ENCODE data around the gene ZNF594.
"Not testable (repeated sequence)": the region's sequence is repeated elsewhere in the genome, so short reads cannot be mapped to it uniquely, and the experiment has no call there.

The ZNF594 gene

DNA sequence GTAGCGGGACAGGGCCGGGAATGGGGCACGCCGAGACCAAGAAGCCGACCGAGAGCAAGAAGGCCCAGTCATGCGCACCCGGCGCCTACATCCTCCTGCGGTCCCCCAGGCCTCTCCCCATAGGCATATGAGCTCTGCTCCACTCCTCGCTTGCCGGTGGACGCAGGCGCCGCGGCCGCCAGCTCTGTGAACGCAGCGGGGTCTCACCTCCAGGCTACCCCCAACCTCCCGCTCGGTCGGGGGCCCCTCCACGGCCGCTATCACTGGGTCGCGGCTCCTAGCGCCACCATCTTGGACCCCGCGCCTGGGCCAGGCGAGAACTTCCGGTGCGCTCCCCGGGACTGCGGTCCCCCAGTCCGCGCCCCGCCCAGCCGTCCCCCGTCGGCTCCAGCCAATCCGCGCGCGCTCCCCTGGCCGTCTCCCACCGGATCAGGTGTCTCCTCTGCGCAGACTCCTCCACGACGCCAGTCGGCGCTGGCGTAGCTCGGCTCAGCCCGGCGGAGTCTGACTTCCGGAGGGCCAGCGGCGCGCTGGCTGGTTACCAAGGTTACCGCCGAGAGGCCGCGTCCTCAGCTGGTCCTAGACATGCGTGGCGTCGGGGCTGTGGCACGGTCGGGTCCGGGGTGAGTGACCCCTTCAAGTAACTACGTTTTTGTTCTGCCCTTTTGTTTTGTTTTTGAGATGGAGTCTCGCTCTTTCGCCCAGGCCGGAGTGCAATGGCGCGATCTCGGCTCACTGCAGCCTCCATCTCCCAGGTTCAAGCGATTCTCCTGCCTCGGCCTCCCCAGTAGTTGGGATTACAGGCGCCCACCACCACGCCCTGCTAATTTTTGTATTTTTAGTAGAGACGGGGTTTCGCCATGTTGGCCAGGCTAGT lies at the start of gene ZNF594:
Gene ZNF594 (minus strand): TSS at position 328 of the 877 bp plus-strand sequence. CDS start 7,612 bp downstream, outside the sequence.
- DNase-seq (ENCODE audit: low read depth) = peak; percentile 86
- peak within 1 kb of the TSS; percentile 81 for H3K4me3 ChIP-seq (ENCODE audit: low read depth, low read length)

- DNase-seq (ENCODE audit: low read depth); H3K4me3 ChIP-seq (ENCODE audit: low read depth, low read length): not testable (repeated sequence)
Measured at GRCh38 chr17:5239769-5240168, 48.1 kb upstream of the ZNF594 start.

DNA sequence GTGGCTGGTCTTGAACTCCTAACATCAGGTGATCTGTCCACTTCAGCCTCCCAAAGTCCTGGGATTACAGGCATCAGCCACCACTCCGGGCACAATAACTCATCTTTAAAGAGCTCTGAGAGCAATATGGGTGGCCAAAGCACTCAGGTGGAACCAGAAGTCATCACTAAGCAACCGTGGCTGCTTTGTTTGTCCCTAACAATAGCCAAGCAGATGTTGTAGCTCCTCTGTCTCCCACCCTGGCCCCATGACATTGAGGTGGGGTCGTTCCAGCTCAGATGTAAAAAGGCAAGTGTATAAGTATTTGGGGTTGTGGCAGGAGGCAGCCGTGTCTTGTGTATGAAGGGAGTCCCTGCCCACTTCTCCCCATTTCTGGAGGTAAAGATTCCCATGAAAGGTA lies 46.7 kb upstream of the ZNF594 start:
- DNase-seq (ENCODE audit: low read depth) = no peak

DNA sequence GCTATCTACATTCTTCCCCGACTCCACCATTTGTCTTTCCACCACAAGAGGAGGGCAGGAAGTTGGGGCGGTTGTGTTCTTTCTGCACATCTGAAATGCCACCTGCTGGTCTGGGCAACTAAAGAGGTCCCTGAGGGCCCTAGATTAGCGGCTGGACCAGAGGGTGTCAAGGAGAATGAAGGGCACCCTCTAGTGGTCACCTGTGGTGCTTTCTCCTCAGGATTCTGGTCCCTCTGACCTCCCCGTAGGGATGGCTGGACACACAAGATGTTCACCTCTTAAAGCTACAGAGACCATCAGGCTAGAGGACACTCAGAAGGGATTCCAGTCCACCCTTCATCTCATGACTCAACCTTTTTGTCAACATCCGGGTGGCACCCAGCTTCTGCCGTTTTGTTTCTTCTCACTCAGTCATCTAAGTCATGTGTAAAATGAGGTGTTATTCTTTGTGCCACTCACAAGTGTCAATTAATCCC lies 45.9 kb upstream of the ZNF594 start:
- peak; percentile 5 for DNase-seq (ENCODE audit: low read depth)

More for the DNA sequence above, 46.7 kb upstream of the ZNF594 start:
- H3K4me3 ChIP-seq (ENCODE audit: low read depth, low read length) = no peak overlapping the region

GRCh38 chr17:5236938-5237540 lies 45.4 kb upstream of the ZNF594 start:
- no peak overlapping the region for H3K4me3 ChIP-seq (ENCODE audit: low read depth, low read length)
- DNase-seq (ENCODE audit: low read depth) = no peak

More for the DNA sequence above, 45.9 kb upstream of the ZNF594 start:
- H3K4me3 ChIP-seq (ENCODE audit: low read depth, low read length) = no peak overlapping the region

DNA sequence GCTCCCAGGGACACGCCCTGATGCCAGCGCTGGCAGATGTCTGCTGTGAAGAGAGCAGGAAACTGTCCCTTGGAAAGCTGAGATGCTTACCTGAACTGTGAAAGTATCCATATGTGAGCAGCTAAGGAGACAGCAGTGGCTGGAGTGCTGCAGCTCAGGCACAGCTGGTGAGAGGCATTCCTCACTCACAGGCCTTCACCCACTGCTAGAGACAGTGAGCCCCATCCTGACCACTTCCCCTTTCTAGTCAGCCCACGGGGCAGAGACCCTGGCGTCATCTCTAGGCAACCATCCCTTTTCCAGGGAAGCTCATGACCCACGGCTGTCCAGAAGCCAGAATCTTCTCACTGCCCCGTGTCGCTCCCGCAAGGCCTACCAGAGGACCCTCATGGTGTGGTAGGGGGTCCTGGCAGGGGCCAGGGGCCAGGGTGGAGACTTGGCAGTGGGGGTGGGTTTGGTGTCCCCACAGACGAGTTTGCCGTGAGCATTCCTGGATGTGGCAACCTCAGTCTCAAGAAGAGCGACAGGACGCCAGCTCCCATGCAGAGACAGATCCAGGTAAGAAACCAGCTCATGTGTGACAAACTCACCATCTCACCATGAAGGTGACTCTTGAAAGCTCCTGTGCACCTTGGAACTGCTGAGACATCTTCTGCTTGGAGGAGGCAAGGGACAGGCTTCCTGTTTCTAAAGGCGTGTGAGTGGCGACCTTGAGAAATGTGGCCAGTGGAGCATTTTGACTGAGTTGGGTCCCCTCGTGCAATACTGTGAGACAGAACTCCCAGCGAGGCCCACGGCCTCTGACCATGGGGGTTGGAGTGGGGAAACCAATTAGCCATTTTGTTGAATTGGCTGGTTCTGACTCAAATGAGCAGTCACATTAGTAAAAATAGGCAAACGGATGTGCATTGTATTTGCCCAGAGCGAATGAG lies 43.2 kb upstream of the ZNF594 start, which contains the start of gene SCIMP:
Gene SCIMP (minus strand): TSS at position 216 of the 932 bp plus-strand sequence. CDS start 105 bp downstream, at position 111.
- no peak for DNase-seq (ENCODE audit: low read depth)
- H3K4me3 ChIP-seq (ENCODE audit: low read depth, low read length) = no peak within 1 kb of the TSS

DNA sequence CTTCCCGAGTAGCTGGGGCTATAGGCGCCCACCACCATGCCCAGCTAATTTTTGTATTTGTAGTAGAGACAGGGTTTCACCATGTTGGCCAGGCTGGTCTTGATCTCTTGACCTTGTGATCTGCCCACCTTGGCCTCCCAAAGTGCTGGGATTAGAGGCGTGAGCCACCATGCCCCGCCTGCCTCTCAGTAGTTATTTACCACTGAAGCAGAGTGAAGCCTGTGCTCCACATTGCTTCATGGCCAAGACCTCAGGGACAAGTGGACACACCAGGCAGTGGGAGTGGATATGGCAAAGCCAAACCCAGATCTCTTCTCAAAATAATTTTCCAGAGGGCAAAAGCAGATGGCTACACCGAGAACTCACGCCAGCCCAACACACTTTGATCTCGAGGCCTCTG lies 41.8 kb upstream of the ZNF594 start:
- not testable (repeated sequence) for H3K4me3 ChIP-seq (ENCODE audit: low read depth, low read length); DNase-seq (ENCODE audit: low read depth)

- no peak for DNase-seq (ENCODE audit: low read depth)
- H3K4me3 ChIP-seq (ENCODE audit: low read depth, low read length) = no peak overlapping the region
Measured at GRCh38 chr17:5226940-5227878, 35.5 kb upstream of the ZNF594 start.

- DNase-seq (ENCODE audit: low read depth) = no peak
- H3K4me3 ChIP-seq (ENCODE audit: low read depth, low read length) = no peak overlapping the region
Measured at GRCh38 chr17:5225668-5226457, 34.2 kb upstream of the ZNF594 start.

- DNase-seq (ENCODE audit: low read depth); H3K4me3 ChIP-seq (ENCODE audit: low read depth, low read length): not testable (repeated sequence)
Measured at GRCh38 chr17:5221912-5222311, 30.2 kb upstream of the ZNF594 start.

DNA sequence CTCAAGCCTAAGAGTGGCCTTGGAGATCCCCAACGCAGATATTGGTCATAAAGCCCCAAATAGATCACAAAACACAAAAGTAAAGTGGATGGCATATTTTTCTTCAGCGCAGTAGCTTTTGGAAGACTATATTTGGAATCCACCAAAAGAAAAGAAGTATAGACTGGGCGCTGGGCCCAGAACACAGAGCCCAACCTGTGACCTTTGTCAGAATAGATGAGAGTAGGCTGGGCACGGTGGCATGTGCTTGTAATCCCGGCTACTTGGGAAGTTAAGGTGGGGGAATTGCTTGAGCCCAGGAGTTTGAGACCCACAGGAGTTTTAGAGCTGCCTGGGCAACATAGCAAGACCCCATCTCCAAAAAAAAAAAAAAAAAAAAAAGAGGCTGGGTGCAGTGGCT lies 28.4 kb upstream of the ZNF594 start:
- DNase-seq (ENCODE audit: low read depth) = no peak
- H3K4me3 ChIP-seq (ENCODE audit: low read depth, low read length) = no peak overlapping the region

DNA sequence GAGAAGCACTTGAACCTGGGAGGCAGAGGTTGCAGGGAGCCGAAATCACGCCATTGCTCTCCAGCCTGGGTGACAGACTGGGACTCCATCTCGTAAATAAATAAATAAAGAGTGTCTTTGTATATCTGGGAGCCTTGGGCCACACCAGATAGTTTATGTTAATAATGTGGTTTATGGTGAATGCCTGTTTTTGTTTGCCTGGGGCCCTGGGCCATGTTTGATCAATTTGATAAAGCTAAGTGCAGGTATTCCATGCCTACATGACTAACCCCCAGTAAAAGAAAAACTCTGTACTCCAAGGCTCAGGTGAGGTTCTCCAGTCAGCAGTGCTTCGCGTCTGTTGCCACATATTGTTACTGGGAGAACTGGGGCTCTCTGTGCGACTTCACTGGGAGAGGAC lies 27.9 kb upstream of the ZNF594 start:
- H3K4me3 ChIP-seq (ENCODE audit: low read depth, low read length) = no peak overlapping the region
- no peak for DNase-seq (ENCODE audit: low read depth)

DNA sequence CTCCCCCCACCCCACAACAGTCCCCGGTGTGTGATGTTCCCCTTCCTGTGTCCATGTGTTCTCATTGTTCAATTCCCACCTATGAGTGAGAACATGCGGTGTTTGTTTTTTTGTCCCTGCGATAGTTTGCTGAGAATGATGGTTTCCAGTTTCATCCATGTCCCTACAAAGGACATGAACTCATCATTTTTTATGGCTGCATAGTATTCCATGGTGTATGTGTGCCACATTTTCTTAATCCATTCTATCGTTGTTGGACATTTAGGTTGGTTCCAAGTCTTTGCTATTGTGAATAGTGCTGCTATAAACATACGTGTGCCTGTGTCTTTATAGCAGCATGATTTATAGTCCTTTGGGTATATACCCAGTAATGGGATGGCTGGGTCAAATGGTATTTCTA lies 25.9 kb upstream of the ZNF594 start:
- H3K4me3 ChIP-seq (ENCODE audit: low read depth, low read length); DNase-seq (ENCODE audit: low read depth): not testable (repeated sequence)

DNA sequence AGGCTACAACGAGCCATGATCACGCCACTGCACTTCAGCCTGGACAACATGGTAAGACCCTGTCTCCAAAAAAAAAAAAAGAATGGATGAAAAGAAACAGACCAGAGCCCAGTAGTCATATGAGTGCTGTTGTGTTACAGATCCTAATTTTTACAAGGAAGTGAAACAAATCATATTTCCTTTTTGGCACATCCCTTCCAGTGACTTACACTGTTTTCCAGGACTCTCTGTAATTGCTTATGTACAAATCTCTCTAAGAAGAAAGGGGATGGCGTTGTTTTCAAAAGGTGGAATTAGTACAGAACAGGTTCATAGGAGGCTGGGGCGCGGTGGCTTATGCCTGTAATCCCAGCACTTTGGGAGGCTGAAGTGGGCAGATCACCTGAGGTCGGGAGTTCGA lies 19.8 kb upstream of the ZNF594 start:
- no peak overlapping the region for H3K4me3 ChIP-seq (ENCODE audit: low read depth, low read length)

DNA sequence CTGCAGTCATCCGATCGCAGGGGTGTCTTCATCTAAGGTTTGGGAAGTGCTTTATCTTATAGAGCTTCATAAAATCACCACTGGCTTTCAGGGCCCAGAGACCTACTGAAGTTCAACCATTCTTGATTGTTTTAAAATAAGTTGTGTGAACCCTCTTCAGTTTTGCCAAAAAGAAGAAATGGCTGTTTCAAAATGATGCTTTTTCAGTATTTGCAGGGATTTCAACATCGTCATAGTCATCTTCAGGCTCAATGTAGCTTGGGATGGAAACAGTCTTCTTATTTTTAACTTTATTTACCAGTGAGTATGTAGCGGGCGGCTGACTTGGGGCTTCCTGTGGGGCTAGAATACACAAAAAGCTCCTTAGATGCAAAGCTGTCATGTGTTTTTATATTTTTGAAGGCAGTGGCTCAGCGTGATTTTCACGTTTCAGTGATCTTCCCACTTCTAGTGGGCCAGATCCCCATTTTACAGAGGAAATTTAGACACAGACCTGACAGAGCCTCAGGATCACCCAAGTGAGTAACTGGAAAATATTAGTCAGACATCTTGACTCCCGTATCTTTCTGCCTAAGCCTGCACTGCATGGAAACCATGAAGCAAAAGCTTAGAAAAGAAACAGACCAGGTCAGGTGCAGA lies 19.1 kb upstream of the ZNF594 start:
- DNase-seq (ENCODE audit: low read depth) = no peak
- no peak overlapping the region for H3K4me3 ChIP-seq (ENCODE audit: low read depth, low read length)

More for the DNA sequence above, 19.8 kb upstream of the ZNF594 start:
- DNase-seq (ENCODE audit: low read depth) = no peak

- H3K4me3 ChIP-seq (ENCODE audit: low read depth, low read length) = no peak overlapping the region
- no peak for DNase-seq (ENCODE audit: low read depth)
Measured at GRCh38 chr17:5210091-5210490, 18.4 kb upstream of the ZNF594 start.

- peak; percentile 43 for DNase-seq (ENCODE audit: low read depth)
- no peak overlapping the region for H3K4me3 ChIP-seq (ENCODE audit: low read depth, low read length)
Measured at GRCh38 chr17:5209396-5209795, 17.7 kb upstream of the ZNF594 start.
